Stimulated activated naive CD4-positive, alpha-beta T cell treated with Interleukin-2 at 50 U/mL for 16 hours (primary cell): ENCODE data around the gene ANKRD36.
"Not testable (repeated sequence)": the region's sequence is repeated elsewhere in the genome, so short reads cannot be mapped to it uniquely, and the experiment has no call there.

ENCODE experiments used
- DNase-seq: peaks from one replicate; lab custom pipeline; 2025; lab: John Stamatoyannopoulos, UW

ANKRD36 gene

GRCh38 chr2:97113882-97114255, 916 bp downstream of the ANKRD36 start:
- DNase-seq, result not testable (repeated sequence)

GRCh38 chr2:97129090-97129489, 16.1 kb downstream of the ANKRD36 start:
- DNase-seq, result not testable (repeated sequence)

GRCh38 chr2:97144016-97144415, 31.1 kb downstream of the ANKRD36 start:
- not testable (repeated sequence) for DNase-seq

- DNase-seq, result not testable (repeated sequence)
These were observed 53.6 kb downstream of the ANKRD36 start for GRCh38 chr2:97166548-97166947.

GRCh38 chr2:97167938-97168337, 55.0 kb downstream of the ANKRD36 start:
- not testable (repeated sequence) for DNase-seq

- DNase-seq, result not testable (repeated sequence)
These were observed 55.6 kb downstream of the ANKRD36 start for GRCh38 chr2:97168583-97168982.

- DNase-seq, result not testable (repeated sequence)
These were observed 67.4 kb downstream of the ANKRD36 start for GRCh38 chr2:97180391-97180790.

- DNase-seq, result not testable (repeated sequence)
These were observed 82.4 kb downstream of the ANKRD36 start for GRCh38 chr2:97195349-97195748.

- DNase-seq, result not testable (repeated sequence)
These were observed 84.3 kb downstream of the ANKRD36 start for GRCh38 chr2:97197251-97197650.

GRCh38 chr2:97200887-97201286, 87.9 kb downstream of the ANKRD36 start:
- not testable (repeated sequence) for DNase-seq

GRCh38 chr2:97202643-97203250, 89.8 kb downstream of the ANKRD36 start:
- DNase-seq, result not testable (repeated sequence)

GRCh38 chr2:97210325-97210724, 97.4 kb downstream of the ANKRD36 start:
- no peak for DNase-seq

- not testable (repeated sequence) for DNase-seq
These were observed 102.1 kb downstream of the ANKRD36 start for GRCh38 chr2:97215025-97215424.

GRCh38 chr2:97230848-97231585, 118.1 kb downstream of the ANKRD36 start:
- DNase-seq, result not testable (repeated sequence)

GRCh38 chr2:97232981-97233380, 120.0 kb downstream of the ANKRD36 start:
- not testable (repeated sequence) for DNase-seq

GRCh38 chr2:97233660-97234295, 120.8 kb downstream of the ANKRD36 start:
- not testable (repeated sequence) for DNase-seq

GRCh38 chr2:97261192-97261591, 148.2 kb downstream of the ANKRD36 start:
- not testable (repeated sequence) for DNase-seq

- not testable (repeated sequence) for DNase-seq
These were observed 153.5 kb downstream of the ANKRD36 start for GRCh38 chr2:97266449-97266848.

- no peak for DNase-seq
These were observed 154.6 kb downstream of the ANKRD36 start for GRCh38 chr2:97267411-97268074.

GRCh38 chr2:97268075-97268591, 155.2 kb downstream of the ANKRD36 start:
- DNase-seq, result not testable (repeated sequence)

GRCh38 chr2:97276232-97276798, 163.4 kb downstream of the ANKRD36 start:
- not testable (repeated sequence) for DNase-seq

GRCh38 chr2:97285187-97285586, 172.2 kb downstream of the ANKRD36 start:
- DNase-seq, result not testable (repeated sequence)
